A172 (cell line): ENCODE data around the gene DNAJC8. TPM values are rescaled to one million over a fixed set of nuclear protein-coding genes. Genes with fewer than 3 reads are reported as not detected.

Experiments used
- DNase-seq: peaks from one replicate; pipeline ENCODE4 v3.0.0-alpha.2; 2015; ENCODE audit warnings: low spot score
- total RNA-seq: library from RNA; depleted of rRNA; stranded (reverse); fragments of >200 nt; shearing (Covaris generic); gene quantifications from 2 replicates; pipeline ENCODE4 v1.2.3, GENCODE V29; 2014; rRNA removed

Gene DNAJC8
- 117 and 123 TPM in 2 replicates for total RNA-seq

- peak; percentile 67 for DNase-seq
Observed at GRCh38 chr1:28232558-28233263, at the start of gene DNAJC8. Gene DNAJC8, minus strand, starts transcription at chr1:28233029. Its CDS starts 31 bp downstream, at chr1:28232998.

GRCh38 chr1:28281608-28282425 lies 49.0 kb upstream of the DNAJC8 start:
- no peak for DNase-seq

- DNase-seq = no peak
Observed at GRCh38 chr1:28280977-28281381, 48.1 kb upstream of the DNAJC8 start.

- DNase-seq = peak; percentile 4
Observed at GRCh38 chr1:28280501-28280900, 47.7 kb upstream of the DNAJC8 start.

- DNase-seq = no peak
Observed at GRCh38 chr1:28279721-28280120, 46.9 kb upstream of the DNAJC8 start.

GRCh38 chr1:28278763-28279162 lies 45.9 kb upstream of the DNAJC8 start:
- DNase-seq = no peak

GRCh38 chr1:28273216-28273860 lies 40.5 kb upstream of the DNAJC8 start:
- no peak for DNase-seq

GRCh38 chr1:28272215-28272852 lies 39.5 kb upstream of the DNAJC8 start:
- DNase-seq = no peak

- DNase-seq = no peak
Observed at GRCh38 chr1:28269529-28269928, 36.7 kb upstream of the DNAJC8 start.

GRCh38 chr1:28267633-28268032 lies 34.8 kb upstream of the DNAJC8 start:
- DNase-seq = no peak

GRCh38 chr1:28266920-28267322 lies 34.1 kb upstream of the DNAJC8 start:
- no peak for DNase-seq

GRCh38 chr1:28265577-28265976 lies 32.7 kb upstream of the DNAJC8 start:
- no peak for DNase-seq

GRCh38 chr1:28264897-28265296 lies 32.1 kb upstream of the DNAJC8 start:
- no peak for DNase-seq

GRCh38 chr1:28260803-28261174 lies 28.0 kb upstream of the DNAJC8 start:
- no peak for DNase-seq

- peak; percentile 37 for DNase-seq
Observed at GRCh38 chr1:28259934-28260802, 27.3 kb upstream of the DNAJC8 start.

GRCh38 chr1:28259252-28259933 lies 26.6 kb upstream of the DNAJC8 start, which contains the start of gene SESN2:
Gene SESN2, plus strand, starts transcription at chr1:28259518. Its CDS starts 330 bp downstream, at chr1:28259848.
- DNase-seq = peak; percentile 89

GRCh38 chr1:28258628-28259251 lies 25.9 kb upstream of the DNAJC8 start:
- no peak for DNase-seq

- DNase-seq = no peak
Observed at GRCh38 chr1:28257736-28258135, 24.9 kb upstream of the DNAJC8 start.

GRCh38 chr1:28256197-28256827 lies 23.5 kb upstream of the DNAJC8 start:
- no peak for DNase-seq
